CD14-positive monocyte (primary cell): ENCODE results near the gene ZNF436. TPM values are rescaled to one million over a fixed set of nuclear protein-coding genes. Genes with fewer than 3 reads are reported as not detected.
A peak's percentile ranks its signal among the peaks of the same experiment; 100 is the strongest.

ENCODE experiments used
- DNase-seq, 3 donors: peaks; one replicate each; pipeline ENCODE4 v3.0.0-alpha.2; 2011 to 2022
- H2AFZ ChIP-seq: 2 replicates; pipeline ENCODE4 v1.6.0; 2012; ENCODE audit warnings: mild to moderate bottlenecking, low read depth, low read length, inconsistent platforms; ENCODE audit not compliant: insufficient read depth, poor library complexity, severe bottlenecking
- H3K27ac ChIP-seq, 2 donors: 1 replicate in 1 of 2; 2 replicates in 1 of 2; pipeline ENCODE4 v1.5.1; 2012 to 2013; ENCODE audit warnings: low read length in 2 of 2, control low read depth in 1 of 2, inconsistent platforms in 1 of 2, low read depth in 1 of 2, mild to moderate bottlenecking in 1 of 2
- H3K27me3 ChIP-seq, 2 donors: one replicate each; pipeline versions ENCODE4 v1.6.0 to v1.6.1; 2011 to 2013; ENCODE audit warnings: low read length in 2 of 2; ENCODE audit not compliant: control insufficient read depth in 2 of 2, insufficient read depth in 2 of 2
- H3K36me3 ChIP-seq, 2 donors: replicated peaks in 1 of 2; 1 replicate in 1 of 2; 2 replicates in 1 of 2; pipeline versions ENCODE4 v1.5.1 to v1.6.1; 2012 to 2013; ENCODE audit warnings: low read length in 2 of 2, control low read depth in 1 of 2, inconsistent platforms in 1 of 2, mild to moderate bottlenecking in 1 of 2; ENCODE audit not compliant: insufficient read depth in 2 of 2, control insufficient read depth in 1 of 2
- H3K4me1 ChIP-seq, 2 donors: 1 replicate in 1 of 2; 2 replicates in 1 of 2; pipeline versions ENCODE4 v1.5.1 to v1.6.1; 2012 to 2013; ENCODE audit warnings: low read length in 2 of 2, control low read depth in 1 of 2, inconsistent platforms in 1 of 2, mild to moderate bottlenecking in 1 of 2, moderate library complexity in 1 of 2; ENCODE audit not compliant: insufficient read depth in 2 of 2, control insufficient read depth in 1 of 2
- H3K4me2 ChIP-seq: replicated peaks from 2 replicates; pipeline ENCODE3; 2012; ENCODE audit warnings: low read length, moderate library complexity, mild to moderate bottlenecking; ENCODE audit not compliant: poor library complexity, severe bottlenecking; ENCODE audit errors: extremely low read depth
- H3K4me3 ChIP-seq, 3 experiments: fragments of 200-600 bp in 1 of 3; sonication (generic) in 1 of 3; replicated peaks in 1 of 3; 1 replicate in 2 of 3; 2 replicates in 1 of 3; pipeline ENCODE4 v1.5.1; 2011 to 2013; ENCODE audit warnings: low read length in 3 of 3, mild to moderate bottlenecking in 3 of 3, control low read depth in 2 of 3, low read depth in 2 of 3, inconsistent platforms in 1 of 3, moderate library complexity in 1 of 3
- H3K79me2 ChIP-seq: 2 replicates; pipeline ENCODE4 v1.6.0; 2012; ENCODE audit warnings: mild to moderate bottlenecking, control low read depth, inconsistent platforms, low read length, moderate library complexity; ENCODE audit not compliant: insufficient read depth
- H3K9ac ChIP-seq: 2 replicates; pipeline ENCODE4 v1.6.0; 2017; ENCODE audit warnings: low read length, mild to moderate bottlenecking; ENCODE audit not compliant: insufficient read depth, poor library complexity, severe bottlenecking
- H3K9me3 ChIP-seq, 2 donors: replicated peaks in 1 of 2; 1 replicate in 1 of 2; 2 replicates in 1 of 2; pipeline versions ENCODE4 v1.5.1 to v1.6.1; 2012 to 2013; ENCODE audit warnings: low read length in 2 of 2, control low read depth in 1 of 2; ENCODE audit not compliant: control insufficient read depth in 1 of 2, insufficient read depth in 1 of 2
- H4K20me1 ChIP-seq: 2 replicates; pipeline ENCODE4 v1.6.0; 2012; ENCODE audit warnings: mild to moderate bottlenecking, low read length, control low read depth, moderate library complexity; ENCODE audit not compliant: insufficient read depth
- H3K27ac Mint-ChIP-seq, 7 donors: one replicate each; pipeline ENCODE4 v1.8.0; 2020; ENCODE audit warnings: mild to moderate bottlenecking in 7 of 7, mixed read lengths in 7 of 7, moderate library complexity in 6 of 7, inconsistent platforms in 2 of 7
- H3K27me3 Mint-ChIP-seq, 3 donors: one replicate each; pipeline ENCODE4 v1.8.0; 2021 to 2022; ENCODE audit warnings: low read depth in 3 of 3, mild to moderate bottlenecking in 3 of 3, mixed read lengths in 3 of 3, moderate library complexity in 3 of 3, inconsistent platforms in 1 of 3
- H3K36me3 Mint-ChIP-seq, 2 donors: one replicate each; pipeline ENCODE4 v1.8.0; 2020; ENCODE audit warnings: mixed read lengths in 2 of 2, inconsistent platforms in 1 of 2, mild to moderate bottlenecking in 1 of 2
- H3K4me1 Mint-ChIP-seq: one replicate; pipeline ENCODE4 v1.8.0; 2020; ENCODE audit warnings: mild to moderate bottlenecking, mixed read lengths
- H3K4me3 Mint-ChIP-seq, 2 donors: one replicate each; pipeline ENCODE4 v1.8.0; 2020; ENCODE audit warnings: mild to moderate bottlenecking in 2 of 2, mixed read lengths in 2 of 2, moderate library complexity in 1 of 2
- H3K9me3 Mint-ChIP-seq, 7 donors: one replicate each; pipeline ENCODE4 v1.8.0; 2020 to 2022; ENCODE audit warnings: mixed read lengths in 7 of 7, mild to moderate bottlenecking in 6 of 7, moderate library complexity in 6 of 7, inconsistent platforms in 2 of 7
- WGBS: methylation state at CpG from one replicate; pipeline ENCODE4 v1.1.5; 2013; ENCODE audit warnings: missing lambda C conversion rate; ENCODE audit not compliant: insufficient coverage; 5-methylcytosine and 5-hydroxymethylcytosine counted together
- intact Hi-C, 2 donors: fragments of 100-400 bp; cut with micrococcal nuclease; formaldehyde crosslinking; loops; one replicate each; pipeline versions ENCODE4 v1.15.0 to v1.15.1; 2023
- polyA plus RNA-seq, 3 donors: library from polyadenylated mRNA; depleted of rRNA in 1 of 3; unstranded in 2 of 3; stranded (reverse) in 1 of 3; fragments of 300-500 nt in 2 of 3; fragments of >200 nt in 1 of 3; fragmentation: Illumina TruSeq in 2 of 3; gene quantifications; 1 replicate in 2 of 3; 2 replicates in 1 of 3; pipeline ENCODE4 v1.2.3, GENCODE V29; 2012 to 2021
- TF ChIP-seq, protein P1 (sequence below): fragments of 200-600 bp; IDR thresholded peaks from one replicate; pipeline ENCODE4 v1.8.0; 2022; ENCODE audit warnings: antibody characterized with exemption, mild to moderate bottlenecking

ZNF436 gene
- polyA plus RNA-seq, 3 donors = 1.4 to 2.4 (median 2.0) TPM

DNA sequence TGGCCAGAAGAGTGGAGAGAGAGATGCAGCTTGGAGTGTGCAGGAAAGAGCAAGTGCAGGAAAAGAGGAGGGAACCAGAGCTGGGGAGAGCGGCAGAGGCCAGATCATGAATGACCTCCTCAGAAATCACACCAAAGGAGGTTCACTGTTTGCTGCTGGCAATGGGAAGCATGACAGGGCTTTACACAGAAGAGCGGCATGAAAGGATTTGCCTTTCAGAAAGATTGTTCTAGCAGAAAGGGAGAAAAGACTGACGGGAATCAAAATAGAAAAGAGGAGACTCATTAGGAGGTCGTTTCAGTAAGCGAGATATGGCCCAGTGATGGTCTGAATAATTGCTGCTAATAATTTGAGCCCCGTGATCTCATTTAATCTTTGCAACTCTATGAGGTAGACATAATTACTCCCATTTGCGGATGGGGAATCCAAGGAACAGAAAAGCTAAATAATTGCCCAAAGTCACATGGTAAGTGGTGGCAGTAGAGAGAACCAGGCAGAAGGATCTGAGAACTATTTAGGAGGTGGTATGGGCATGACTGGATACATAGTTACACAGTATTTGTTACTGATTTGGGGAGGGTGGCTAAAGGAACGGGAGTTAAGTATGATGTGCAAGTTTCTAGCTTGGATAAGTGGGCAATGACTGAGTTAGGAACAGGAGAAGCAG is 13.0 kb downstream of the ZNF436 start:
- Histone ChIP-seq H3K27me3 (no peaks in the 10 kb centered on the region), H3K9ac (no peak overlapping the region), H3K4me3 (no peak overlapping the region), H3K36me3 (peaks cover 0 to 17% of the 10 kb centered on the region in 2 donors), H2AFZ (no peak overlapping the region), H4K20me1 (no peaks in the 10 kb centered on the region), H3K79me2 (no peaks in the 10 kb centered on the region), H3K4me1 (no peaks in the 10 kb centered on the region), H3K27ac (no peak overlapping the region), H3K9me3 (peaks cover 20 to 33% of the 10 kb centered on the region in 2 donors), H3K4me2 (no peak overlapping the region)
- intact Hi-C loops = no loop called here
- TF ChIP-seq, protein P1, sequence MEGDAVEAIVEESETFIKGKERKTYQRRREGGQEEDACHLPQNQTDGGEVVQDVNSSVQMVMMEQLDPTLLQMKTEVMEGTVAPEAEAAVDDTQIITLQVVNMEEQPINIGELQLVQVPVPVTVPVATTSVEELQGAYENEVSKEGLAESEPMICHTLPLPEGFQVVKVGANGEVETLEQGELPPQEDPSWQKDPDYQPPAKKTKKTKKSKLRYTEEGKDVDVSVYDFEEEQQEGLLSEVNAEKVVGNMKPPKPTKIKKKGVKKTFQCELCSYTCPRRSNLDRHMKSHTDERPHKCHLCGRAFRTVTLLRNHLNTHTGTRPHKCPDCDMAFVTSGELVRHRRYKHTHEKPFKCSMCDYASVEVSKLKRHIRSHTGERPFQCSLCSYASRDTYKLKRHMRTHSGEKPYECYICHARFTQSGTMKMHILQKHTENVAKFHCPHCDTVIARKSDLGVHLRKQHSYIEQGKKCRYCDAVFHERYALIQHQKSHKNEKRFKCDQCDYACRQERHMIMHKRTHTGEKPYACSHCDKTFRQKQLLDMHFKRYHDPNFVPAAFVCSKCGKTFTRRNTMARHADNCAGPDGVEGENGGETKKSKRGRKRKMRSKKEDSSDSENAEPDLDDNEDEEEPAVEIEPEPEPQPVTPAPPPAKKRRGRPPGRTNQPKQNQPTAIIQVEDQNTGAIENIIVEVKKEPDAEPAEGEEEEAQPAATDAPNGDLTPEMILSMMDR = no peak
- 100% methylated on average over 2 of the region's 8 CpGs for WGBS
- H3K36me3 Mint-ChIP-seq = peaks cover 12 to 15% of the 10 kb centered on the region in 2 donors
- peaks cover 0 to 8% (median 1%) of the 10 kb centered on the region in 3 donors for H3K27me3 Mint-ChIP-seq
- peaks cover 21 to 38% (median 31%) of the 10 kb centered on the region in 7 donors for H3K9me3 Mint-ChIP-seq
- H3K4me3 Mint-ChIP-seq = no peak overlapping the region
- H3K4me1 Mint-ChIP-seq = peaks cover 3% of the 10 kb centered on the region
- H3K27ac Mint-ChIP-seq = peak overlapping the region in 1 of 7 donors; percentile 49
- DNase-seq = no peak

DNA sequence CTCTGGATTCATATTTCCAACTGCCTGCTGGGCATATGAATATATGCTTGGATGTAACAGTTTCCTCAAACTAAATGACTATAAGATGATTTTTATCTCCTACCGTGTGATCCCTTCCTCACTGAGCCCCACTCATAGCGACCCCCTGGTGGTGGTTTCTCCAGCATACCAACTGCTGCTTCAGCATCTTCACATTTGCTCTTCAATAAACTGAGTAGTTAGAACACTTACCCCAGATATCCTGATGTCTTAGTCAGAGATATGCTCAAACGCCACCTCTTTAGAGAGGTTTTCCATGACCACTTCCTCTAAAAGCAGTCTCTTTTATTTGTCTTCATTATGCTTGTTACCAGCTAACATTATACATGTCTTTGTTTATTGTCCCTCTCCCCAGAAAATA is 15.4 kb downstream of the ZNF436 start:
- Histone ChIP-seq H3K36me3 (no peaks in the 10 kb centered on the region), H3K9me3 (peaks cover 10% of the 10 kb centered on the region in 2 donors), H3K27me3 (no peaks in the 10 kb centered on the region), H4K20me1 (no peaks in the 10 kb centered on the region), H3K4me3 (no peak overlapping the region), H3K4me1 (no peaks in the 10 kb centered on the region), H3K27ac (no peak overlapping the region), H3K9ac (no peak overlapping the region), H3K79me2 (no peaks in the 10 kb centered on the region), H3K4me2 (no peak overlapping the region), H2AFZ (no peak overlapping the region)
- no peak for DNase-seq
- Mint-ChIP-seq H3K36me3 (peaks cover 0 to under 1% of the 10 kb centered on the region in 2 donors), H3K9me3 (peaks cover 6 to 16% (median 8%) of the 10 kb centered on the region in 7 donors), H3K4me3 (no peak overlapping the region), H3K4me1 (peaks cover 3% of the 10 kb centered on the region), H3K27ac (no peak overlapping the region), H3K27me3 (peaks cover 1 to 8% (median 2%) of the 10 kb centered on the region in 3 donors)
- TF ChIP-seq, protein P1 = no peak
- WGBS = 40% methylated on average over 1 of the region's 3 CpGs
- intact Hi-C loops = no loop called here
